Stimulated activated CD4-positive, alpha-beta T cell treated with anti-CD3 and anti-CD28 coated beads, Interleukin-1b, Interleukin-23, amount 100 ng/mL, for 1 hour (primary cell): ENCODE measurements around the gene WDR18.
"Not testable (repeated sequence)": the region's sequence is repeated elsewhere in the genome, so short reads cannot be mapped to it uniquely, and the experiment has no call there.

Experiments used
- DNase-seq, 2 donors: peaks; one replicate each; pipeline ENCODE4 v3.0.0-alpha.2; 2020; ENCODE audit warnings: low read depth in 2 of 2

WDR18 gene

DNA sequence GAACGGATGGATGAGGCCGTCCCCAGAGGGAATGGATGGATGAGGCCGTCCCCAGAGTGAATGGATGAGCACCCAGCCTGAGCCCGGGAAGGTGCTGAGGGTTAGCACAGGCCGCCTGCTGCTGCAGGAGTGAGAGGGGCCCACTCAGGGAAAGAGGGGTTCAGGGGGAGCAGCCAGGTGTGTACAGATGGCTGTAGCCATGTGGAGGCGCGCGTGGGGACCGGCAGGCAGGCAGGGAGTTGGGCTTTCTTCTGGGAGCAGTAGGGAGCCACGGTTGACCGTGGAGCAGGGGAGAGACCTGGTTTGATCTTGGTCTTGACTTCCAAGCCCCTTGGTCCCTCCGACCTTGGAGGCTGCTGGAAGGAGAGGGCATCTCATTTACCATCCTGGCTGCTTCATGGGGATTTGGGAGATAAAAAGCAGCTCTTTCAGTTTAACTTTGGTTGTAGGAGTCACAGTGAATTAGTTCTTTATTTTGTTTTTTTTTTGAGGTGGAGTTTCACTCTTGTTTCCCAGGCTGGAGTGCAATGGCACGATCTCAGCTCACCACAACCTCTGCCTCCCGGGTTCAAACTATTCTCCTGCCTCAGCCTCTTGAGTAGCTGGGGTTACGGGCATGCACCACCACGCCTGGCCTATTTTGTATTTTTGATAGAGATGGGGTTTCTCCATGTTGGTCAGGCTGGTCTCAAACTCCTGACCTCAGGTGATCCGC lies 33.6 kb upstream of the WDR18 start:
- DNase-seq: no peak

- DNase-seq: no peak
Observed at GRCh38 chr19:952049-952679, 32.0 kb upstream of the WDR18 start.

GRCh38 chr19:952680-953444 lies 31.3 kb upstream of the WDR18 start:
- no peak for DNase-seq

GRCh38 chr19:953445-954271 lies 30.5 kb upstream of the WDR18 start:
- DNase-seq: no peak

DNA sequence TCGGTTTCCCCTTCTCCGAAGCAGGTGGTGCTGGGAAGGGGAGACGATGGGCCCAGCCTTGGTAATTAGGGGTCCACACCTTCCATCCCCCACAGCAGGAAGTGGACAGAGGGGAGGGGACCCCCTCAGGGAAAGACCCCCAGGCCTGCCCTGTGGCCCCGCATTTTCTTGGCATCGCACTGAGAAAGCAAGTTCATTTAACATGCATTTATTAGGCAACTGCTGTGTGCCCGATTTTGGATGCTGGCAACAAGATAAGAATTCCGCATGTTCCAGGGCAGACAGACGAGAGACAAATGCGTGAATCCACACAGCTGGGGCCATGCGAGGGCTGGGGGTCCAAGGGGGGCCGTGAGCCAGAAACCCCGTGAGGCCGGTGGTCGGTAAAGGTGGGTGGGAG lies 29.9 kb upstream of the WDR18 start:
- no peak for DNase-seq

GRCh38 chr19:954672-955494 lies 29.3 kb upstream of the WDR18 start:
- DNase-seq: no peak

- no peak for DNase-seq
Observed at GRCh38 chr19:955803-956765, 28.1 kb upstream of the WDR18 start.

DNA sequence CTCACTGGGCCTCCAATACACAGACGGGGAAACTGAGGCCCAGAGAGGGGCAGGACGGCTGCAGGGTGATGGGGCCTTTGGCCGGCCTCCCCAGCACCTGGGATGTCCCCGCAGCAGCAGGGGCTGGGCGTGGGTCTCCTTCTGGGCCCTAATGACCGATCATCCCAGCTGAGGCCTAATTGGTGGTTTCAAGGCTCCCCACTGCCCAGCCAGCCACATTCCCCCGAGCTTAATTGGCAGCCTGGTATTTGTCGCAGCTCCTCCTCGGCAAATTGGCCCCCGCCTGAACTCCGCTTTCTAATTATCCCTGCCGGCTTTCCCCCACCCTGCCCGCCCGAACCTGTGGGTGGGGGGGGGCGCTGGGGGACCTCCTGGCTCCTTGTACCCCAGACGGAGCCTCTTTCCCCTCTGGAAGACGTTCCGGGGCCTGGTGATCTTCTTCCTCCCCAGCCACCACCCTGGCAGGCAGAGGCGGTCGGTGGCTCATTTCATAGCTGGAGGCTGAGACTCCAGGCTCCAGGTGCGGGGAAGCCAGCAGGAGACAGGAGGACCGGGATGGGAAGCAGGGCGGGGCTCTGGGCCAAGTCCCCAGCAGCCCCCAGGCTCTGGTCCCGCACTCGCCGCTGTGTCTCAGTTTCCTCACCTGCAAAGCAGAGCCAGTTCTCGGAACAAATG lies 27.2 kb upstream of the WDR18 start:
- no peak for DNase-seq

GRCh38 chr19:957578-957977 lies 26.6 kb upstream of the WDR18 start:
- not testable (repeated sequence) for DNase-seq

DNA sequence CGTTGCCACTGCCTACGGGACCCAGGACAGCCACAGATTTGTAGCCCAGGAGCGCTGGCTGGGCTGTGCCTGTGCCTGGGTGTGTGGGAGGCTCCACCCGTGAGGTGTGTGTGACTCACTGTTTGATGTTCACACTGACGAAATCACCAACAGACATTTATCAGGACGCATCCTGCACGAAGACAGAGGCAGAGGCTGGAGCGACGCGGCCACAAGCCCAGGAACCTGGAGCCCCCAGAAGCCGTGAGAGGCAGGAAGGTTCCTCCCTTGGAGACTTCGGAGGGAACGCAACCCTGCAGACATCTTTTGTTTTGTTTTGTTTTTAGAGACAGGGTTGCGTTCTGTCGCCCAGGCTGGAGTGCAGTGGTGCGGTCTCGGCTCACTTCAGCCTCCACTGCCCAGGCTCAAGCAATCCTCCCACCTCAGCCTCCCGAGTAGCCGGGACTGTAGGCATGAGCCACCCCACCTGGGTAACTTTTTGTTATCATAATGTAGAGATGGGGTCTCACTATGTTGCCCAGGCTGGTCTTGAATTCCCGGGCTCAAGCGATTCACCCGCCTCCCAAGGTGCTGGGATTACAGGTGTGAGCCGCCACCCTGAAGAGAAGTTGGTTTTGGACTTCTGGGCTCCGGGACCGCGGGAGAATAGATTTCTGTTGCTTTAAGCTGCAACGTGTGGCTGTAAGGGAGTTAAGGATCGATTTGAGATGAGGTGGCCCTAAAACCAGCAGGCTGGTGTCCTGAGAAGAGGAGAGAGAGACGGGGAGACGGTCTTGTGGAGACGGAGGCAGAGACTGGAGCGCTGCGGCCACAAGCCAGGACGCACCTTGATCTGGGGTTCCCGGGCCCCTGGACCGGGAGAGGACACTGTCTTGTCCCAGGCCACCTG lies 24.9 kb upstream of the WDR18 start:
- DNase-seq: no peak

GRCh38 chr19:960020-960419 lies 24.1 kb upstream of the WDR18 start:
- no peak for DNase-seq

- DNase-seq: no peak
Observed at GRCh38 chr19:960601-960938, 23.6 kb upstream of the WDR18 start.

DNA sequence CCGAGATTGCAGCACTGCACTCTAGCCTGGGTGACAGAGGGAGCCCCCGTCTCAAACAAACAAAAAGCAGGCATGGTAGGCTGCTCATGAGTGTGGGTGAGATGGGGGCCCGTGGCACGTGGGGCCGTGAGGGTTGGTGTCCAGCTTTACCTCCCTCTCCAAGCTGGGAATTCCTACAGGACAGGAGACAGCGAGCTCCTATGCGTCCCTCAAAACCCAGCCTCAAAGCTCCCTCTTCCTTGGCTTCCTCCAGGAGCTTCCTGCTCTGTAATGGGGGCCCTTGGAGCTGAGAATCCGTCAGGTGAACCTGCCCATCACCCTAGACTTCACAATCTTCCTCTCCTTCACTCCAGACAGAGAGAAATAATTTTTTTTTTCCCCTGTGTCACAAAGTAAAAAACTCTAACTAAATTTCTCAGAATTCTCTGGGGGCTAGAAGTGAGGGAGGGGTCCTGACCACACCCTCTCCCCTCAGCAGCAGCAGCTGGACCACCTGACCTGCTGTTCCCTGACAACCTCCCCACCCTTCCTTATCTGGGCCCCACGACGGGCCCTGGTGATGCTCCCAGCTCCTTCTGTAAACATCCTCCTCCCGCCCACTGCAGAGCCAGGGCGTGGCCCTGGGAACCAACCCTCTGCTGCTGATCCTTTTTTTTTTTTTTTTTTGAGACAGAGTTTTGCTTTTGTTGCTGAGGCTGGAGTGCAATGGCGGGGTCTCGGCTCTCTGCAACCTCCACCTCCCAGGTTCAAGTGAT lies 22.1 kb upstream of the WDR18 start:
- DNase-seq: no peak

GRCh38 chr19:962683-963400 lies 21.3 kb upstream of the WDR18 start:
- DNase-seq: no peak

DNA sequence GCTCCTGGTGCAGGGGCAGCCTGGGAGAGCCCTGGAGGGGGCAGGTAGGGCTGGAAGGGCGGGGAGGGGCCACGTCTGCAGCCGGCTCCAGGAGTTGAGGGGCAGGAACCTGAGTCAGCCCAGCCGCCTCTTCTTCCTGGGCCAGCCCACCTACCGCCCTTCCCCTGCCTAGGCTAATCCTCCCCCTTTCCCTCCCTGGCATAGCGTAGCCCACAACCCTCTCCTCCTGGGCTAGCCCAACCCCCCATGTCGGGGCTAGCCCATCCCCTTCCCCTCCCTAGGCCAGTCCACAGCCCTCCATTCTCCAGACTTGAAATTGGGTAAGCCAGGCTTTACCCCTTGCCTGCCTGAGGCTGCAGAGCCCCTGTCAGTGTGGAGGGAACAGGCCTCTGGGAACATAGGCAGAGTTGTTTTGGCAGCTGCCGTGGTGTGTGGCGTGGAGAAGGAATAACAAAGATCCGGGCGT lies 20.6 kb upstream of the WDR18 start:
- no peak for DNase-seq

DNA sequence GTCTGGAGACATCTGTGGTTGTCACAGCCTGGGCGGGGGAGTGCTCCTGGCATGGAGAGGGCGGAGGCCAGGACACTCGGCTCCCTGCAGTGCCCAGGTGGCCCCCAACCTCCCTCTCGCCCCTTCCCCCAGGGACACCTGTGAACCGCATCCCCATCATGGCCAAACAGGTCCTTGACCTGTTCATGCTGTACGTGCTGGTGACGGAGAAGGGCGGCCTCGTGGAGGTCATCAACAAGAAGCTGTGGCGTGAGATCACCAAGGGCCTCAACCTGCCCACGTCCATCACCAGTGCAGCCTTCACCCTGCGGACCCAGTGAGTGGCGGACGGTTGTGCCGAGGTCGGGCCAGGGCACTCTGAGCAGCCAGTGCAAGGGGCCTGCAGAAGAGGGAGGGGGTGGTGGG lies 20.0 kb upstream of the WDR18 start:
- DNase-seq: no peak
